Measurements from ENCODE around the gene MYT1. TPM values are rescaled to one million over a fixed set of nuclear protein-coding genes. Genes with fewer than 3 reads are reported as not detected.

The MYT1 gene
- total RNA-seq, 1 donor from 2014 or later = not detected

GRCh38 chr20:64188682-64189529 is 24.7 kb downstream of the MYT1 start:
- Histone ChIP-seq H3K36me3 (ENCODE audit: control insufficient read depth in 3 of 3, insufficient read depth in 3 of 3, low read length in 3 of 3) (no peaks in the 10 kb centered on the region), H3K4me1 (ENCODE audit: control insufficient read depth in 3 of 3, insufficient read depth in 3 of 3, low read length in 3 of 3) (no peaks in the 10 kb centered on the region), H3K27ac (ENCODE audit: low read depth, low read length) (no peak overlapping the region), H3K9ac (ENCODE audit: low read depth in 1 of 3, low read length in 3 of 3) (no peak overlapping the region), H3K4me3 (ENCODE audit: low read length in 3 of 3) (no peak overlapping the region), H3K27me3 (ENCODE audit: control insufficient read depth in 3 of 3, insufficient read depth in 3 of 3, low read length in 3 of 3) (peaks cover 27 to 42% (median 41%) of the 10 kb centered on the region in 3 donors), H3K9me3 (ENCODE audit: control insufficient read depth in 3 of 3, low read length in 3 of 3) (no peaks in the 10 kb centered on the region)

- Histone ChIP-seq H3K27me3 (ENCODE audit: control insufficient read depth in 3 of 3, insufficient read depth in 3 of 3, low read length in 3 of 3) (peaks cover 27 to 46% (median 40%) of the 10 kb centered on the region in 3 donors), H3K9ac (ENCODE audit: low read depth in 1 of 3, low read length in 3 of 3) (no peak overlapping the region), H3K36me3 (ENCODE audit: control insufficient read depth in 3 of 3, insufficient read depth in 3 of 3, low read length in 3 of 3) (no peaks in the 10 kb centered on the region), H3K9me3 (ENCODE audit: control insufficient read depth in 3 of 3, low read length in 3 of 3) (no peaks in the 10 kb centered on the region), H3K4me1 (ENCODE audit: control insufficient read depth in 3 of 3, insufficient read depth in 3 of 3, low read length in 3 of 3) (no peaks in the 10 kb centered on the region), H3K27ac (ENCODE audit: low read depth, low read length) (no peak overlapping the region), H3K4me3 (ENCODE audit: low read length in 3 of 3) (no peak overlapping the region)
Measured at GRCh38 chr20:64189530-64189966, 25.3 kb downstream of the MYT1 start.

DNA sequence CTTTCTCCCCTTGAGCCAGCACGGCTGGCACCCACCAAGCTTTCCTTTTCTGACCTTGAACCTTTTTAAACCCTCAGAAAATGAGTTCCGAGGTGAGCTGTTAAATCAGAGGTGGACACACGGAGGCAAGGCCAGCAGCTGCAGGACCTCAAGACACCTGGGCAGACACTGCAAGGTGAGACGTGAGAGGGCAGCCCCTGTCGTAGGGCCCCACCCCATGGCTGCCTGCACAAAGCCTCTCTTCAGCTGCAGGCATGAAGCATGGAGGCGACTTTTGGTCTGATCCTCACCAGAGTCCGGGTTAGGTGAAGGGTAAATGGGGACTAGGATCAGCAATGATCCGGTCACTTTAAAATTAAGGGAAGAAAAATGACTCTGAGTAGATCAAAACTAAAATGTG is 25.7 kb downstream of the MYT1 start:
- H3K27ac ChIP-seq (ENCODE audit: low read depth, low read length) = no peak overlapping the region
- no peaks in the 10 kb centered on the region for H3K36me3 ChIP-seq (ENCODE audit: control insufficient read depth in 3 of 3, insufficient read depth in 3 of 3, low read length in 3 of 3)
- no peaks in the 10 kb centered on the region for H3K9me3 ChIP-seq (ENCODE audit: control insufficient read depth in 3 of 3, low read length in 3 of 3)
- H3K27me3 ChIP-seq (ENCODE audit: control insufficient read depth in 3 of 3, insufficient read depth in 3 of 3, low read length in 3 of 3) = peaks cover 27 to 43% (median 36%) of the 10 kb centered on the region in 3 donors
- no peaks in the 10 kb centered on the region for H3K4me1 ChIP-seq (ENCODE audit: control insufficient read depth in 3 of 3, insufficient read depth in 3 of 3, low read length in 3 of 3)
- no peak overlapping the region for H3K4me3 ChIP-seq (ENCODE audit: low read length in 3 of 3)
- H3K9ac ChIP-seq (ENCODE audit: low read depth in 1 of 3, low read length in 3 of 3) = no peak overlapping the region

DNA sequence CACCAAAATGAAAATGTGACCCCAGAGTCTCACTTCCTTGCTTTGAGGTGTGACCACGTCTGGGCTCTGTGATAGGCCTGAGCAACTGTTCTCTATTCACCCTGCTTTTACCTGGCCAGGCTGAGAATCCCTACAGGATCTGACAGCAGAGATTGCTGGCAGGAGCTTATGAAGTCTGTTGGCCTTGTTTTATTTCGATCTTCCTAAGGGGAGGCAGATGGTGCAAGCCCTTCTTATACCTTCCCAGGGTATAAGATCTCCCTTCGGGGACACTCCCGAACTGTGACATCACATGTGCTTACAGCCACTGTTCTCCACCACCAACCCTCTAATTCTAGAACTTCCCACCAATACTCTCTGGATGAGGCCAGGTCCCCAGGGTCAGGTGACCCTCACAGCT is 26.8 kb downstream of the MYT1 start:
- H3K36me3 ChIP-seq (ENCODE audit: control insufficient read depth in 3 of 3, insufficient read depth in 3 of 3, low read length in 3 of 3) = no peaks in the 10 kb centered on the region
- H3K9ac ChIP-seq (ENCODE audit: low read depth in 1 of 3, low read length in 3 of 3) = no peak overlapping the region
- H3K27me3 ChIP-seq (ENCODE audit: control insufficient read depth in 3 of 3, insufficient read depth in 3 of 3, low read length in 3 of 3) = peaks cover 29 to 43% (median 32%) of the 10 kb centered on the region in 3 donors
- no peak overlapping the region for H3K27ac ChIP-seq (ENCODE audit: low read depth, low read length)
- no peak overlapping the region for H3K4me3 ChIP-seq (ENCODE audit: low read length in 3 of 3)
- H3K9me3 ChIP-seq (ENCODE audit: control insufficient read depth in 3 of 3, low read length in 3 of 3) = no peaks in the 10 kb centered on the region
- H3K4me1 ChIP-seq (ENCODE audit: control insufficient read depth in 3 of 3, insufficient read depth in 3 of 3, low read length in 3 of 3) = no peaks in the 10 kb centered on the region

DNA sequence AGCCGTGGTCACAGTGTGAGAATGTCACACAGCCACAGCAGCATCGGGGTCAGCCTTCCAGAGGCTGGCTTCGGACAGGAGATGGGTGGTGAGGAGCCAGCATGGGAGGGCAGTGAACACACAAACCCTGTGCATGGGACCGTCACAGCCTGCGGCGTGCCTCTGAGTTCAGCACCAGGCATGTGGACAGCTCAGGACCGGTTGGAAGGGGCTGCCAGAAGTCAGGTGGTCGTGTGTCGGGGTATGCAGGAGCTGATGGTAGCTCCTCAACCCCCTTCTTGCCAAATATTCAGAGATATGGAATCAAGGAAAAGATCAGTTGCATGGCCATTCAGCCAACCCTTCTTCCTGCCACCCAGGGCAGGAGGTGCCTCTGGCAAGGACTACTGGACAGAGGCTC is 28.2 kb downstream of the MYT1 start:
- Histone ChIP-seq H3K4me1 (ENCODE audit: control insufficient read depth in 3 of 3, insufficient read depth in 3 of 3, low read length in 3 of 3) (no peaks in the 10 kb centered on the region), H3K27ac (ENCODE audit: low read depth, low read length) (no peak overlapping the region), H3K4me3 (ENCODE audit: low read length in 3 of 3) (no peak overlapping the region), H3K9me3 (ENCODE audit: control insufficient read depth in 3 of 3, low read length in 3 of 3) (no peaks in the 10 kb centered on the region), H3K9ac (ENCODE audit: low read depth in 1 of 3, low read length in 3 of 3) (no peak overlapping the region), H3K36me3 (ENCODE audit: control insufficient read depth in 3 of 3, insufficient read depth in 3 of 3, low read length in 3 of 3) (no peaks in the 10 kb centered on the region), H3K27me3 (ENCODE audit: control insufficient read depth in 3 of 3, insufficient read depth in 3 of 3, low read length in 3 of 3) (peaks cover 37 to 47% (median 38%) of the 10 kb centered on the region in 3 donors)

DNA sequence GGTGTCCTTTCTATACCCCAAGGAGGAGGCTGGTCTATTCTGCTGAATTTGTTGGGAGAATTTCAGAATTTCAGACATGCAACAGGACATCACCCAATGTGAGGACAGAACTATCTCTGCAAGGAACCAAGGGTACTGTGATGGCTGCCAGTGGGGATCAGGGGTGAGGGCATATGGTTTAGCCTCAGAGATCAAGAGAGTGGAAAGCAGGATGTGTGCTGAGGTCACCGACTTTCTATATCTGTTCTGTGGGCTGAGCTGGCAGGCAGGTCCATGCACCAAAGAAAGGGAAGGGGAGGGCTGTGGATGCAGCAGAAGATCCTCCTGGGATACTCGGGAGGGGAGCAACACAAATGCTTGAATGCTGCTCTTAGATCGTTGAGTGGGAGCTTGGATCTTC is 28.8 kb downstream of the MYT1 start:
- Histone ChIP-seq H3K36me3 (ENCODE audit: control insufficient read depth in 3 of 3, insufficient read depth in 3 of 3, low read length in 3 of 3) (no peaks in the 10 kb centered on the region), H3K4me1 (ENCODE audit: control insufficient read depth in 3 of 3, insufficient read depth in 3 of 3, low read length in 3 of 3) (no peaks in the 10 kb centered on the region), H3K9me3 (ENCODE audit: control insufficient read depth in 3 of 3, low read length in 3 of 3) (no peaks in the 10 kb centered on the region), H3K27me3 (ENCODE audit: control insufficient read depth in 3 of 3, insufficient read depth in 3 of 3, low read length in 3 of 3) (peaks cover 38 to 50% (median 40%) of the 10 kb centered on the region in 3 donors), H3K9ac (ENCODE audit: low read depth in 1 of 3, low read length in 3 of 3) (no peak overlapping the region), H3K4me3 (ENCODE audit: low read length in 3 of 3) (no peak overlapping the region), H3K27ac (ENCODE audit: low read depth, low read length) (no peak overlapping the region)

DNA sequence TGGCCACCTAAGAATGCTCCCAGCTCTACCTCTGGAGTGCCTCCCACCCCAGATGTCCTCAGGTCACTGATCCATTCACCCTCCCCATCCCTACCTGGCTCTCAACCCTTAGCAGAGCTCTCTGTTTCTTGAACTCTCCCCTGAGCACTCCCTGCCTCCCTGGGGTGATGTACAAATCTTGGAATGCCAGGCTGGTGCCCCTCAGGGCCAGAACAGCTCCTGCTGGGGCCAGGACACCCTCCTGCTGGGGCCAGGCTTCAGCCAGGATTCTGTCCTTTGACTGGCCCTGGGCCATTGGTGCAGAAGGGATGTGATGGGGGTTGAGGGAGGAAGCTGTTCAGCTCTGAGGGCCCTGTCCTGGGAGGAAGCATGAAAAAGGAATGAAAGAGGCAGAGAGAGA is 30.0 kb downstream of the MYT1 start:
- Histone ChIP-seq H3K9me3 (ENCODE audit: control insufficient read depth in 3 of 3, low read length in 3 of 3) (no peaks in the 10 kb centered on the region), H3K9ac (ENCODE audit: low read depth in 1 of 3, low read length in 3 of 3) (no peak overlapping the region), H3K4me1 (ENCODE audit: control insufficient read depth in 3 of 3, insufficient read depth in 3 of 3, low read length in 3 of 3) (no peaks in the 10 kb centered on the region), H3K36me3 (ENCODE audit: control insufficient read depth in 3 of 3, insufficient read depth in 3 of 3, low read length in 3 of 3) (no peaks in the 10 kb centered on the region), H3K4me3 (ENCODE audit: low read length in 3 of 3) (no peak overlapping the region), H3K27me3 (ENCODE audit: control insufficient read depth in 3 of 3, insufficient read depth in 3 of 3, low read length in 3 of 3) (peaks cover 34 to 53% (median 40%) of the 10 kb centered on the region in 3 donors), H3K27ac (ENCODE audit: low read depth, low read length) (no peak overlapping the region)

GRCh38 chr20:64196309-64196708 is 32.1 kb downstream of the MYT1 start:
- H3K27me3 ChIP-seq (ENCODE audit: control insufficient read depth in 3 of 3, insufficient read depth in 3 of 3, low read length in 3 of 3) = peaks cover 34 to 65% (median 53%) of the 10 kb centered on the region in 3 donors
- H3K9ac ChIP-seq (ENCODE audit: low read depth in 1 of 3, low read length in 3 of 3) = no peak overlapping the region
- H3K4me1 ChIP-seq (ENCODE audit: control insufficient read depth in 3 of 3, insufficient read depth in 3 of 3, low read length in 3 of 3) = no peaks in the 10 kb centered on the region
- H3K4me3 ChIP-seq (ENCODE audit: low read length in 3 of 3) = no peak overlapping the region
- H3K9me3 ChIP-seq (ENCODE audit: control insufficient read depth in 3 of 3, low read length in 3 of 3) = no peaks in the 10 kb centered on the region
- no peak overlapping the region for H3K27ac ChIP-seq (ENCODE audit: low read depth, low read length)
- H3K36me3 ChIP-seq (ENCODE audit: control insufficient read depth in 3 of 3, insufficient read depth in 3 of 3, low read length in 3 of 3) = no peaks in the 10 kb centered on the region

DNA sequence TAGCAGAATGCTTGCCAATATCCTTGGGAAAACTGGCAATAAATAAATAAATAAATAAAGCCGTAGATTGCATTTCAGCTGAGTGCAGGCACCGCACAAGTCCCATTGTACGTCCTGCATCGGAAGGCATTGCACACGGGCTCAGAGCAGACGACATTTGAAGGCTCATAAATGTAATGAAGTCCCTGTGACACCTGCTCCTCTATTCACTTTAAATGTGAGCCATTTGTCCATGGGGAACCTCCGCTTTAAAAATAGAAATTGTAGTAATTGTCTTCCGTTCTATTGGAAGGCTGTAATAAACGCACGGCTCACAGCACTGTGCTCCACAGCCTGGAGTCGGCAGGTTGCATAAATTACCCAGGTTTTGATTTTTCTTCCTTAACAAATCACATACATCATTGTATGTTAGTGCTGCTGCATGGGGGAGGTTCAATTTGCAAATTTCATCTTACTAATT is 32.6 kb downstream of the MYT1 start:
- no peak overlapping the region for H3K27ac ChIP-seq (ENCODE audit: low read depth, low read length)
- no peaks in the 10 kb centered on the region for H3K36me3 ChIP-seq (ENCODE audit: control insufficient read depth in 3 of 3, insufficient read depth in 3 of 3, low read length in 3 of 3)
- H3K9me3 ChIP-seq (ENCODE audit: control insufficient read depth in 3 of 3, low read length in 3 of 3) = no peaks in the 10 kb centered on the region
- no peak overlapping the region for H3K9ac ChIP-seq (ENCODE audit: low read depth in 1 of 3, low read length in 3 of 3)
- no peak overlapping the region for H3K4me3 ChIP-seq (ENCODE audit: low read length in 3 of 3)
- H3K27me3 ChIP-seq (ENCODE audit: control insufficient read depth in 3 of 3, insufficient read depth in 3 of 3, low read length in 3 of 3) = peaks cover 31 to 61% (median 52%) of the 10 kb centered on the region in 3 donors
- no peaks in the 10 kb centered on the region for H3K4me1 ChIP-seq (ENCODE audit: control insufficient read depth in 3 of 3, insufficient read depth in 3 of 3, low read length in 3 of 3)

GRCh38 chr20:64198347-64198746 is 34.1 kb downstream of the MYT1 start:
- Histone ChIP-seq H3K27me3 (ENCODE audit: control insufficient read depth in 3 of 3, insufficient read depth in 3 of 3, low read length in 3 of 3) (peaks cover 36 to 60% (median 37%) of the 10 kb centered on the region in 3 donors), H3K27ac (ENCODE audit: low read depth, low read length) (no peak overlapping the region), H3K4me1 (ENCODE audit: control insufficient read depth in 3 of 3, insufficient read depth in 3 of 3, low read length in 3 of 3) (no peaks in the 10 kb centered on the region), H3K4me3 (ENCODE audit: low read length in 3 of 3) (no peak overlapping the region), H3K9me3 (ENCODE audit: control insufficient read depth in 3 of 3, low read length in 3 of 3) (no peaks in the 10 kb centered on the region), H3K36me3 (ENCODE audit: control insufficient read depth in 3 of 3, insufficient read depth in 3 of 3, low read length in 3 of 3) (no peaks in the 10 kb centered on the region), H3K9ac (ENCODE audit: low read depth in 1 of 3, low read length in 3 of 3) (no peak overlapping the region)
